SK-N-SH treated with all-trans-retinoic acid at 6 μM for 48 hours (cell line): ENCODE measurements around the gene SCAMP5.

Experiments
- ATAC-seq: fragments of 200-7000 bp; cut with Tn5 transposase; 3 replicates; pipeline ENCODE4 v1.9.1; 2020; ENCODE audit warnings: mild to moderate bottlenecking, moderate library complexity
- ARNTL ChIP-seq: fragments of 450-650 bp; formaldehyde crosslinking; IDR thresholded peaks from 2 replicates; pipeline ENCODE4 v1.5.0; 2020; ENCODE audit warnings: low read depth, mild to moderate bottlenecking, moderate library complexity, borderline replicate concordance
- BACH2 ChIP-seq: fragments of 250-450 bp; sonication (Bioruptor Pico); IDR thresholded peaks from 2 replicates; pipeline ENCODE4 v1.9.0; 2021; ENCODE audit warnings: mild to moderate bottlenecking, borderline replicate concordance
- CREB5 ChIP-seq: fragments of 250-450 bp; sonication (Bioruptor Pico); IDR thresholded peaks from 2 replicates; pipeline ENCODE4 v1.5.1; 2020; ENCODE audit warnings: low read depth, mild to moderate bottlenecking, moderate library complexity
- CSDC2 ChIP-seq: fragments of 250-450 bp; sonication (Bioruptor Pico); IDR thresholded peaks from 2 replicates; pipeline ENCODE4 v1.5.0; 2020; ENCODE audit warnings: mild to moderate bottlenecking, moderate library complexity
- ESRRG ChIP-seq: fragments of 250-450 bp; sonication (Bioruptor Pico); IDR thresholded peaks from 2 replicates; pipeline ENCODE4 v1.6.1; 2021; ENCODE audit warnings: mild to moderate bottlenecking
- GLIS3 ChIP-seq: fragments of 250-450 bp; sonication (Bioruptor Pico); IDR thresholded peaks from 2 replicates; pipeline ENCODE4 v1.5.0; 2020; ENCODE audit warnings: mild to moderate bottlenecking, moderate library complexity
- ISL1 ChIP-seq: fragments of 250-450 bp; sonication (Bioruptor Pico); IDR thresholded peaks from 2 replicates; pipeline ENCODE4 v2.1.2; 2022; ENCODE audit warnings: mild to moderate bottlenecking, moderate library complexity
- OSR1 ChIP-seq: fragments of 250-450 bp; sonication (Bioruptor Pico); IDR thresholded peaks from 2 replicates; pipeline ENCODE4 v1.8.0; 2022; ENCODE audit warnings: moderate library complexity, mild to moderate bottlenecking, inconsistent platforms
- PATZ1 ChIP-seq: fragments of 250-450 bp; sonication (Bioruptor Pico); IDR thresholded peaks from 2 replicates; pipeline ENCODE4 v1.8.0; 2020; ENCODE audit warnings: mild to moderate bottlenecking, moderate library complexity, borderline replicate concordance
- PPARA ChIP-seq: fragments of 250-450 bp; sonication (Bioruptor Pico); IDR thresholded peaks from 2 replicates; pipeline ENCODE4 v1.5.0; 2020; ENCODE audit warnings: mild to moderate bottlenecking, borderline replicate concordance
- RARB ChIP-seq: fragments of 250-450 bp; sonication (Bioruptor Pico); IDR thresholded peaks from 2 replicates; pipeline ENCODE4 v1.8.0; 2021; ENCODE audit warnings: mild to moderate bottlenecking, moderate library complexity
- SNAI2 ChIP-seq: fragments of 250-450 bp; sonication (Bioruptor Pico); IDR thresholded peaks from 2 replicates; pipeline ENCODE4 v1.5.0; 2020; ENCODE audit warnings: mild to moderate bottlenecking, moderate library complexity
- TOX ChIP-seq: fragments of 250-450 bp; sonication (Bioruptor Pico); IDR thresholded peaks from 2 replicates; pipeline ENCODE4 v1.8.0; 2021; ENCODE audit warnings: mild to moderate bottlenecking, moderate library complexity, borderline replicate concordance
- ZC3H10 ChIP-seq: fragments of 250-450 bp; sonication (Bioruptor Pico); IDR thresholded peaks from 2 replicates; pipeline ENCODE4 v1.5.1; 2021; ENCODE audit warnings: mild to moderate bottlenecking, moderate library complexity
- ZFP3 ChIP-seq: fragments of 250-450 bp; sonication (Bioruptor Pico); IDR thresholded peaks from 2 replicates; pipeline ENCODE4 v1.5.0; 2020; ENCODE audit warnings: mild to moderate bottlenecking, moderate library complexity
- ZFP30 ChIP-seq: fragments of 450-650 bp; formaldehyde crosslinking; IDR thresholded peaks from 2 replicates; pipeline ENCODE4 v1.5.0; 2022; ENCODE audit warnings: mild to moderate bottlenecking, moderate library complexity
- ZNF565 ChIP-seq: fragments of 450-650 bp; formaldehyde crosslinking; conservative IDR thresholded peaks from 2 replicates; pipeline ENCODE4 v1.5.0; 2020; ENCODE audit warnings: low read depth, mild to moderate bottlenecking, moderate library complexity
- ZNF70 ChIP-seq: fragments of 450-650 bp; formaldehyde crosslinking; IDR thresholded peaks from 2 replicates; pipeline ENCODE4 v1.5.0; 2020; ENCODE audit warnings: mild to moderate bottlenecking, moderate library complexity
- ZNF8 ChIP-seq: fragments of 450-650 bp; formaldehyde crosslinking; IDR thresholded peaks from 2 replicates; pipeline ENCODE4 v1.5.0; 2020; ENCODE audit warnings: mild to moderate bottlenecking, moderate library complexity
- TF ChIP-seq, protein P1 (sequence below): fragments of 250-450 bp; sonication (Bioruptor Pico); IDR thresholded peaks from 2 replicates; pipeline ENCODE4 v1.5.1; 2021; ENCODE audit warnings: mild to moderate bottlenecking, moderate library complexity
- TF ChIP-seq, protein P2 (sequence below): fragments of 250-450 bp; sonication (Bioruptor Pico); IDR thresholded peaks from 2 replicates; pipeline ENCODE4 v1.5.0; 2020; ENCODE audit warnings: mild to moderate bottlenecking, moderate library complexity
- TF ChIP-seq, protein P3 (sequence below): fragments of 250-450 bp; sonication (Bioruptor Pico); IDR thresholded peaks from 2 replicates; pipeline ENCODE4 v1.8.0; 2021; ENCODE audit warnings: low read depth, mild to moderate bottlenecking, moderate library complexity, borderline replicate concordance

The SCAMP5 gene

DNA sequence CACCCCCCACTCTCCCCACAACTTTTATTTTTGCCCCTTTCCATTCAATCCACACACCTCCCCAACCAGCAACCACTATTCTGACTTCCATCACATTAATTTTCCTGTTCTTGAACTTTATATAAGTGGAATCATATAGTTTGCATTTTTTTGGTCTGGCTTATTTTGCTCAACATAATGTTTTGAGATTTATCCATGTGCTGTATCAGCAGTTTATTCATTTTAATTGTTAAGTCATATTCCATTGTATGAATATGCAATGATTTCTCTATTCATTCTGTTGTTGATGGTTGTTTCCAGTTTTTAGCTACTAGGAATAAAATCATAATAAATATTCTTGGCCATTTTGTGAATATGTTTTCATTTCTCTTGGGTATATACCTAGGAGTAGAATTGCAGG lies 5.8 kb upstream of the SCAMP5 start:
- no peak for ATAC-seq
- TF ChIP-seq ZNF8 (CRISPR knock-in tag) (no peak), GLIS3 (CRISPR knock-in tag) (no peak)

GRCh38 chr15:74992619-74993018 lies 2.7 kb upstream of the SCAMP5 start:
- TF ChIP-seq, protein P1, sequence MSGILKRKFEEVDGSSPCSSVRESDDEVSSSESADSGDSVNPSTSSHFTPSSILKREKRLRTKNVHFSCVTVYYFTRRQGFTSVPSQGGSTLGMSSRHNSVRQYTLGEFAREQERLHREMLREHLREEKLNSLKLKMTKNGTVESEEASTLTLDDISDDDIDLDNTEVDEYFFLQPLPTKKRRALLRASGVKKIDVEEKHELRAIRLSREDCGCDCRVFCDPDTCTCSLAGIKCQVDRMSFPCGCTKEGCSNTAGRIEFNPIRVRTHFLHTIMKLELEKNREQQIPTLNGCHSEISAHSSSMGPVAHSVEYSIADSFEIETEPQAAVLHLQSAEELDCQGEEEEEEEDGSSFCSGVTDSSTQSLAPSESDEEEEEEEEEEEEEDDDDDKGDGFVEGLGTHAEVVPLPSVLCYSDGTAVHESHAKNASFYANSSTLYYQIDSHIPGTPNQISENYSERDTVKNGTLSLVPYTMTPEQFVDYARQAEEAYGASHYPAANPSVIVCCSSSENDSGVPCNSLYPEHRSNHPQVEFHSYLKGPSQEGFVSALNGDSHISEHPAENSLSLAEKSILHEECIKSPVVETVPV (CRISPR knock-in tag) = no peak
- no peak for TF ChIP-seq TOX
- no peak for TF ChIP-seq ISL1 (CRISPR knock-in tag)
- no peak for TF ChIP-seq ZNF70 (CRISPR knock-in tag)
- TF ChIP-seq GLIS3 (CRISPR knock-in tag) = no peak
- TF ChIP-seq, protein P2, sequence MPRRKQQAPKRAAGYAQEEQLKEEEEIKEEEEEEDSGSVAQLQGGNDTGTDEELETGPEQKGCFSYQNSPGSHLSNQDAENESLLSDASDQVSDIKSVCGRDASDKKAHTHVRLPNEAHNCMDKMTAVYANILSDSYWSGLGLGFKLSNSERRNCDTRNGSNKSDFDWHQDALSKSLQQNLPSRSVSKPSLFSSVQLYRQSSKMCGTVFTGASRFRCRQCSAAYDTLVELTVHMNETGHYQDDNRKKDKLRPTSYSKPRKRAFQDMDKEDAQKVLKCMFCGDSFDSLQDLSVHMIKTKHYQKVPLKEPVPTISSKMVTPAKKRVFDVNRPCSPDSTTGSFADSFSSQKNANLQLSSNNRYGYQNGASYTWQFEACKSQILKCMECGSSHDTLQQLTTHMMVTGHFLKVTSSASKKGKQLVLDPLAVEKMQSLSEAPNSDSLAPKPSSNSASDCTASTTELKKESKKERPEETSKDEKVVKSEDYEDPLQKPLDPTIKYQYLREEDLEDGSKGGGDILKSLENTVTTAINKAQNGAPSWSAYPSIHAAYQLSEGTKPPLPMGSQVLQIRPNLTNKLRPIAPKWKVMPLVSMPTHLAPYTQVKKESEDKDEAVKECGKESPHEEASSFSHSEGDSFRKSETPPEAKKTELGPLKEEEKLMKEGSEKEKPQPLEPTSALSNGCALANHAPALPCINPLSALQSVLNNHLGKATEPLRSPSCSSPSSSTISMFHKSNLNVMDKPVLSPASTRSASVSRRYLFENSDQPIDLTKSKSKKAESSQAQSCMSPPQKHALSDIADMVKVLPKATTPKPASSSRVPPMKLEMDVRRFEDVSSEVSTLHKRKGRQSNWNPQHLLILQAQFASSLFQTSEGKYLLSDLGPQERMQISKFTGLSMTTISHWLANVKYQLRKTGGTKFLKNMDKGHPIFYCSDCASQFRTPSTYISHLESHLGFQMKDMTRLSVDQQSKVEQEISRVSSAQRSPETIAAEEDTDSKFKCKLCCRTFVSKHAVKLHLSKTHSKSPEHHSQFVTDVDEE (CRISPR knock-in tag) = no peak
- TF ChIP-seq PATZ1 (CRISPR knock-in tag) = no peak
- no peak for TF ChIP-seq SNAI2 (CRISPR knock-in tag)
- no peak for TF ChIP-seq CREB5
- TF ChIP-seq ZNF8 (CRISPR knock-in tag) = no peak
- no peak for TF ChIP-seq ZFP3 (CRISPR knock-in tag)
- no peak for TF ChIP-seq ZFP30
- TF ChIP-seq ZC3H10 (CRISPR knock-in tag) = no peak
- TF ChIP-seq ARNTL (CRISPR knock-in tag) = no peak
- no peak for ATAC-seq

DNA sequence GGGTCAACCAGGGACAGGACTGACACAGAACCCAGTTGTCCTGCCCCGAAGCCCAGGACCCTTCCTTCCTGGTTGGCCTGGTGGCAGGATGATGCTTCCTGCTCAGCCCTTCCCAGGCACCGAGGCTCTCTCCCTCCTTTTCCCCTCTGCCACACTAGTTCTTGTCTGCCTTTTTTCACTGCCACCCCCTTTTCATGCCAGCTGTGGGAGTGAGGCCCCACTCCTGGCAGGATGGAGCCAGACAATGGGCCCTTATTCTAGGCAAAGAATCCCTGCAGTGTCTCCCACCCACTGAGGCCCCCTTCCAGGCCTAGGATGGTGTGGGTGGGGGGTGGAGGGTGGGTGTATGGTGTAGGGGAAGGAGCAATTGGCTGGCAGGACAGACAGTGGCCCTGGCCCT lies 1.1 kb upstream of the SCAMP5 start:
- ATAC-seq = no peak
- TF ChIP-seq ARNTL (CRISPR knock-in tag) = no peak
- no peak for TF ChIP-seq BACH2 (CRISPR knock-in tag)
- TF ChIP-seq CREB5 = no peak
- no peak for TF ChIP-seq ESRRG
- no peak for TF ChIP-seq RARB
- TF ChIP-seq, protein P2 (CRISPR knock-in tag) = no peak
- no peak for TF ChIP-seq ZNF565 (CRISPR knock-in tag)
- TF ChIP-seq PATZ1 (CRISPR knock-in tag) = no peak
- TF ChIP-seq, protein P3, sequence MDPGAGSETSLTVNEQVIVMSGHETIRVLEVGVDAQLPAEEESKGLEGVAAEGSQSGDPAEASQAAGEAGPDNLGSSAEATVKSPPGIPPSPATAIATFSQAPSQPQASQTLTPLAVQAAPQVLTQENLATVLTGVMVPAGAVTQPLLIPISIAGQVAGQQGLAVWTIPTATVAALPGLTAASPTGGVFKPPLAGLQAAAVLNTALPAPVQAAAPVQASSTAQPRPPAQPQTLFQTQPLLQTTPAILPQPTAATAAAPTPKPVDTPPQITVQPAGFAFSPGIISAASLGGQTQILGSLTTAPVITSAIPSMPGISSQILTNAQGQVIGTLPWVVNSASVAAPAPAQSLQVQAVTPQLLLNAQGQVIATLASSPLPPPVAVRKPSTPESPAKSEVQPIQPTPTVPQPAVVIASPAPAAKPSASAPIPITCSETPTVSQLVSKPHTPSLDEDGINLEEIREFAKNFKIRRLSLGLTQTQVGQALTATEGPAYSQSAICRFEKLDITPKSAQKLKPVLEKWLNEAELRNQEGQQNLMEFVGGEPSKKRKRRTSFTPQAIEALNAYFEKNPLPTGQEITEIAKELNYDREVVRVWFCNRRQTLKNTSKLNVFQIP (CRISPR knock-in tag) = no peak
- TF ChIP-seq ZC3H10 (CRISPR knock-in tag) = no peak
- no peak for TF ChIP-seq ZFP30
- TF ChIP-seq ISL1 (CRISPR knock-in tag) = no peak
- no peak for TF ChIP-seq OSR1
- no peak for TF ChIP-seq GLIS3 (CRISPR knock-in tag)
- no peak for TF ChIP-seq CSDC2 (CRISPR knock-in tag)
- TF ChIP-seq ZFP3 (CRISPR knock-in tag) = no peak
- no peak for TF ChIP-seq ZNF70 (CRISPR knock-in tag)
- no peak for TF ChIP-seq PPARA (CRISPR knock-in tag)
- no peak for TF ChIP-seq ZNF8 (CRISPR knock-in tag)
- no peak for TF ChIP-seq SNAI2 (CRISPR knock-in tag)
- TF ChIP-seq, all 23 proteins: peak for 0
